ENCODE data around the gene MICAL3. TPM values are rescaled to one million over a fixed set of nuclear protein-coding genes. Genes with fewer than 3 reads are reported as not detected.

The MICAL3 gene
- total and polyA plus RNA-seq, 2 donors: 2.7 to 4.0 TPM

- peaks cover 0 to 19% of the 10 kb centered on the region in 2 donors for H3K4me1 ChIP-seq (ENCODE audit: control insufficient read depth in 2 of 2, insufficient read depth in 2 of 2, low read length in 2 of 2)
- no peaks in the 10 kb centered on the region for H3K9me3 ChIP-seq (ENCODE audit: control insufficient read depth in 2 of 2, insufficient read depth in 1 of 2, low read length in 1 of 2)
- no peaks in the 10 kb centered on the region for H3K36me3 ChIP-seq (ENCODE audit: control insufficient read depth in 2 of 2, insufficient read depth in 2 of 2, low read length in 1 of 2)
- H3K4me3 ChIP-seq (ENCODE audit: low read length in 2 of 2): no peak overlapping the region
- 92% methylated on average over 14 of the region's 14 CpGs for WGBS
- H3K27me3 ChIP-seq (ENCODE audit: control insufficient read depth in 2 of 2, insufficient read depth in 1 of 2, low read length in 1 of 2): no peaks in the 10 kb centered on the region
- H3K27ac ChIP-seq (ENCODE audit: low read depth in 1 of 2, low read length in 1 of 2): peak overlapping the region in 1 of 2 donors; percentile 64
- peak in 1 of 9 donors; percentile 8 for DNase-seq (ENCODE audit: low read depth in 6 of 9, low spot score in 9 of 9)
Measured at GRCh38 chr22:17836992-17837742, 187.2 kb downstream of the MICAL3 start.

- Histone ChIP-seq H3K4me3 (ENCODE audit: low read length in 2 of 2) (no peak overlapping the region), H3K9me3 (ENCODE audit: control insufficient read depth in 2 of 2, insufficient read depth in 1 of 2, low read length in 1 of 2) (no peaks in the 10 kb centered on the region), H3K4me1 (ENCODE audit: control insufficient read depth in 2 of 2, insufficient read depth in 2 of 2, low read length in 2 of 2) (peaks cover 0 to 22% of the 10 kb centered on the region in 2 donors), H3K27ac (ENCODE audit: low read depth in 1 of 2, low read length in 1 of 2) (no peak overlapping the region), H3K36me3 (ENCODE audit: control insufficient read depth in 2 of 2, insufficient read depth in 2 of 2, low read length in 1 of 2) (no peaks in the 10 kb centered on the region), H3K27me3 (ENCODE audit: control insufficient read depth in 2 of 2, insufficient read depth in 1 of 2, low read length in 1 of 2) (no peaks in the 10 kb centered on the region)
- no peak for DNase-seq (ENCODE audit: low read depth in 6 of 9, low spot score in 9 of 9)
- 96% methylated on average over 6 of the region's 6 CpGs for WGBS
Measured at GRCh38 chr22:17835256-17835655, 189.1 kb downstream of the MICAL3 start.

- H3K27ac ChIP-seq (ENCODE audit: low read depth in 1 of 2, low read length in 1 of 2): no peak overlapping the region
- WGBS: 95% methylated on average over 12 of the region's 12 CpGs
- H3K4me1 ChIP-seq (ENCODE audit: control insufficient read depth in 2 of 2, insufficient read depth in 2 of 2, low read length in 2 of 2): peaks cover 6 to 29% of the 10 kb centered on the region in 2 donors
- no peak for DNase-seq (ENCODE audit: low read depth in 6 of 9, low spot score in 9 of 9)
- H3K4me3 ChIP-seq (ENCODE audit: low read length in 2 of 2): no peak overlapping the region
- H3K9me3 ChIP-seq (ENCODE audit: control insufficient read depth in 2 of 2, insufficient read depth in 1 of 2, low read length in 1 of 2): no peaks in the 10 kb centered on the region
- no peaks in the 10 kb centered on the region for H3K36me3 ChIP-seq (ENCODE audit: control insufficient read depth in 2 of 2, insufficient read depth in 2 of 2, low read length in 1 of 2)
- no peaks in the 10 kb centered on the region for H3K27me3 ChIP-seq (ENCODE audit: control insufficient read depth in 2 of 2, insufficient read depth in 1 of 2, low read length in 1 of 2)
Measured at GRCh38 chr22:17833489-17833888, 190.9 kb downstream of the MICAL3 start.

GRCh38 chr22:17832665-17833064, 191.7 kb downstream of the MICAL3 start:
- Histone ChIP-seq H3K36me3 (ENCODE audit: control insufficient read depth in 2 of 2, insufficient read depth in 2 of 2, low read length in 1 of 2) (no peaks in the 10 kb centered on the region), H3K4me1 (ENCODE audit: control insufficient read depth in 2 of 2, insufficient read depth in 2 of 2, low read length in 2 of 2) (peaks cover 6 to 29% of the 10 kb centered on the region in 2 donors), H3K4me3 (ENCODE audit: low read length in 2 of 2) (no peak overlapping the region), H3K27me3 (ENCODE audit: control insufficient read depth in 2 of 2, insufficient read depth in 1 of 2, low read length in 1 of 2) (no peaks in the 10 kb centered on the region), H3K27ac (ENCODE audit: low read depth in 1 of 2, low read length in 1 of 2) (no peak overlapping the region), H3K9me3 (ENCODE audit: control insufficient read depth in 2 of 2, insufficient read depth in 1 of 2, low read length in 1 of 2) (no peaks in the 10 kb centered on the region)
- no peak for DNase-seq (ENCODE audit: low read depth in 6 of 9, low spot score in 9 of 9)
- WGBS: 82% methylated on average over 10 of the region's 10 CpGs

GRCh38 chr22:17831501-17832251, 192.7 kb downstream of the MICAL3 start:
- H3K36me3 ChIP-seq (ENCODE audit: control insufficient read depth in 2 of 2, insufficient read depth in 2 of 2, low read length in 1 of 2): no peaks in the 10 kb centered on the region
- WGBS: 97% methylated on average over 17 of the region's 17 CpGs
- no peak overlapping the region for H3K4me3 ChIP-seq (ENCODE audit: low read length in 2 of 2)
- no peaks in the 10 kb centered on the region for H3K9me3 ChIP-seq (ENCODE audit: control insufficient read depth in 2 of 2, insufficient read depth in 1 of 2, low read length in 1 of 2)
- no peak for DNase-seq (ENCODE audit: low read depth in 6 of 9, low spot score in 9 of 9)
- no peak overlapping the region for H3K27ac ChIP-seq (ENCODE audit: low read depth in 1 of 2, low read length in 1 of 2)
- H3K4me1 ChIP-seq (ENCODE audit: control insufficient read depth in 2 of 2, insufficient read depth in 2 of 2, low read length in 2 of 2): peaks cover 6 to 29% of the 10 kb centered on the region in 2 donors
- H3K27me3 ChIP-seq (ENCODE audit: control insufficient read depth in 2 of 2, insufficient read depth in 1 of 2, low read length in 1 of 2): no peaks in the 10 kb centered on the region

GRCh38 chr22:17830043-17830961, 194.1 kb downstream of the MICAL3 start:
- Histone ChIP-seq H3K4me3 (ENCODE audit: low read length in 2 of 2) (no peak overlapping the region), H3K4me1 (ENCODE audit: control insufficient read depth in 2 of 2, insufficient read depth in 2 of 2, low read length in 2 of 2) (peaks cover 6 to 25% of the 10 kb centered on the region in 2 donors), H3K27ac (ENCODE audit: low read depth in 1 of 2, low read length in 1 of 2) (no peak overlapping the region), H3K9me3 (ENCODE audit: control insufficient read depth in 2 of 2, insufficient read depth in 1 of 2, low read length in 1 of 2) (no peaks in the 10 kb centered on the region), H3K36me3 (ENCODE audit: control insufficient read depth in 2 of 2, insufficient read depth in 2 of 2, low read length in 1 of 2) (no peaks in the 10 kb centered on the region), H3K27me3 (ENCODE audit: control insufficient read depth in 2 of 2, insufficient read depth in 1 of 2, low read length in 1 of 2) (no peaks in the 10 kb centered on the region)
- WGBS: 65% methylated on average over 31 of the region's 31 CpGs
- DNase-seq (ENCODE audit: low read depth in 6 of 9, low spot score in 9 of 9): peak; percentile 49 to 91 (median 78)

GRCh38 chr22:17829695-17830042, 194.7 kb downstream of the MICAL3 start:
- Histone ChIP-seq H3K36me3 (ENCODE audit: control insufficient read depth in 2 of 2, insufficient read depth in 2 of 2, low read length in 1 of 2) (no peaks in the 10 kb centered on the region), H3K4me3 (ENCODE audit: low read length in 2 of 2) (no peak overlapping the region), H3K4me1 (ENCODE audit: control insufficient read depth in 2 of 2, insufficient read depth in 2 of 2, low read length in 2 of 2) (peaks cover 6 to 23% of the 10 kb centered on the region in 2 donors), H3K27me3 (ENCODE audit: control insufficient read depth in 2 of 2, insufficient read depth in 1 of 2, low read length in 1 of 2) (no peaks in the 10 kb centered on the region), H3K27ac (ENCODE audit: low read depth in 1 of 2, low read length in 1 of 2) (no peak overlapping the region), H3K9me3 (ENCODE audit: control insufficient read depth in 2 of 2, insufficient read depth in 1 of 2, low read length in 1 of 2) (no peaks in the 10 kb centered on the region)
- 84% methylated on average over 5 of the region's 5 CpGs for WGBS
- peak in 2 of 9 donors; percentile 13 to 40 for DNase-seq (ENCODE audit: low read depth in 6 of 9, low spot score in 9 of 9)

- Histone ChIP-seq H3K27ac (ENCODE audit: low read depth in 1 of 2, low read length in 1 of 2) (no peak overlapping the region), H3K9me3 (ENCODE audit: control insufficient read depth in 2 of 2, insufficient read depth in 1 of 2, low read length in 1 of 2) (no peaks in the 10 kb centered on the region), H3K4me1 (ENCODE audit: control insufficient read depth in 2 of 2, insufficient read depth in 2 of 2, low read length in 2 of 2) (peaks cover 6 to 23% of the 10 kb centered on the region in 2 donors), H3K36me3 (ENCODE audit: control insufficient read depth in 2 of 2, insufficient read depth in 2 of 2, low read length in 1 of 2) (no peaks in the 10 kb centered on the region), H3K4me3 (ENCODE audit: low read length in 2 of 2) (no peak overlapping the region), H3K27me3 (ENCODE audit: control insufficient read depth in 2 of 2, insufficient read depth in 1 of 2, low read length in 1 of 2) (no peaks in the 10 kb centered on the region)
- no peak for DNase-seq (ENCODE audit: low read depth in 6 of 9, low spot score in 9 of 9)
- 97% methylated on average over 6 of the region's 6 CpGs for WGBS
Measured at GRCh38 chr22:17828502-17829080, 195.8 kb downstream of the MICAL3 start.
